Ishikawa (cell line): ENCODE measurements around the gene NEGR1.

Experiments used
- EP300 ChIP-seq: IDR thresholded peaks from 2 replicates; pipeline ENCODE4 v1.6.1; 2012; ENCODE audit warnings: borderline replicate concordance
- NFIC ChIP-seq: IDR thresholded peaks from 2 replicates; pipeline ENCODE4 v1.6.1; 2012
- RAD21 ChIP-seq: IDR thresholded peaks from 2 replicates; pipeline ENCODE4 v1.6.1; 2012; ENCODE audit warnings: low read depth
- REST ChIP-seq: IDR thresholded peaks from 2 replicates; pipeline ENCODE4 v1.6.1; 2012; ENCODE audit warnings: low read depth, mild to moderate bottlenecking
- TEAD4 ChIP-seq: IDR thresholded peaks from 2 replicates; pipeline ENCODE4 v1.6.1; 2012

GRCh38 chr1:71823708-71824305, 458.5 kb downstream of the NEGR1 start:
- TF ChIP-seq TEAD4 (no peak), EP300 (no peak), NFIC (no peak), REST (no peak), RAD21 (no peak)
